HG02884 (cell line): ENCODE measurements around the gene TBC1D22A.
"Not testable (repeated sequence)": the region's sequence is repeated elsewhere in the genome, so short reads cannot be mapped to it uniquely, and the experiment has no call there.

Experiments
- ATAC-seq: cut with Tn5 transposase; IDR thresholded peaks from one replicate; pipeline ENCODE4 v1.9.1; 2021; ENCODE audit warnings: mild to moderate bottlenecking, moderate library complexity; ENCODE audit not compliant: unreplicated experiment

TBC1D22A gene

DNA sequence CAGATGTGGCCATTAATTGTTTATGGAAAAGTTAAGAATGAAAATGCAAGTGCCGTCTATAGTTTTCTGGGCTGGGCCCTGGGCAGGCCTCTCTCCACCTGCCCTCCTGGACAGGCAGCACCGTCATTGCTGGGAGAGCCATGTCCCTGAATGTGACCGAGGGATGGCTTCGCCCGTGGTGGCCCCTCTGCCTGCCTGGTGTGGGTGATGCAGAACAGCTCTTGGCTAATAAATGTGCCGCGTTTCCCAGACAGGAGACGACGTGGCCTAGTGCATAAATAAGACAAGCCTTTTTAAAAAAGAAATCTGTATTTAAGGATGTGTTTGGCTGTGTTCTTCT, 407.3 kb downstream of the TBC1D22A start:
- no peak for ATAC-seq

- not testable (repeated sequence) for ATAC-seq
These were observed 408.3 kb downstream of the TBC1D22A start for GRCh38 chr22:47170511-47171440.

DNA sequence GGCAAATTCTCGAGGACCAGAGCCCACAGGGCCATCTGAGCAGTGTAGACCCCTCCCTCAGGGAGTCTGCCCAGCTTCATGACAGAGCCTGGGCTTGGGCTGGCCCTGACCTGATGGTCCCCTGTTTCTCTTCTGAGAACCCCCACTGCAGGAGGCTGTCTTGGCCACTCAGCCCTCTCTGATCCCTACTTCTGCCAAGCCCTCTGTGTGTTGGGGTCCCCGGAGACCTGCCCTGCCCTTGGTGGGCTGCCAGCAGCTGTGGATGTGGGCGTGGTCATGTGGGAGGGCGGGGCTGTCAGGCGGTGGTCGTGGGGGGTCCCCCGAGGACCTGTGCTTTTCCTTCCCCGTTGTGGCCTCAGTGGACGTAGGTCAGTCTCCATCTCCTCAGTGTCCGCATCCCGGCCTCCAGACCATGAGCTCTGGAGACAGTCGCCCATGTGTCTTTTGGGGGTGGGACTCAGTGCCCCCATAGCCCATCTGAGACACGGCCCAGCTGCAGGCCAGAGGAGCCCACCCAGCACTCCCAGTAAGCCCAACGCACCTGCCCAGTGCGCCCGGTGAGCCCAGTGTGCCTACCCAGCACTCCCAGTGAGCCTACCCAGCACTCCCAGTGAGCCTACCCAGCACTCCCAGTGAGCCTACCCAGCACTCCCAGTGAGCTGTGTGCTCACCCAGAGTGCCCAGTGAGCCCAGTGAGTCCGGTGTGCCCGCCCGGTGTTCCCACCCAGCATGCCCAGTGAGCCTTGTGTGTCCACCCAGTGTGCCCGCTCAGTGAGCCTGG, 409.2 kb downstream of the TBC1D22A start:
- no peak for ATAC-seq

DNA sequence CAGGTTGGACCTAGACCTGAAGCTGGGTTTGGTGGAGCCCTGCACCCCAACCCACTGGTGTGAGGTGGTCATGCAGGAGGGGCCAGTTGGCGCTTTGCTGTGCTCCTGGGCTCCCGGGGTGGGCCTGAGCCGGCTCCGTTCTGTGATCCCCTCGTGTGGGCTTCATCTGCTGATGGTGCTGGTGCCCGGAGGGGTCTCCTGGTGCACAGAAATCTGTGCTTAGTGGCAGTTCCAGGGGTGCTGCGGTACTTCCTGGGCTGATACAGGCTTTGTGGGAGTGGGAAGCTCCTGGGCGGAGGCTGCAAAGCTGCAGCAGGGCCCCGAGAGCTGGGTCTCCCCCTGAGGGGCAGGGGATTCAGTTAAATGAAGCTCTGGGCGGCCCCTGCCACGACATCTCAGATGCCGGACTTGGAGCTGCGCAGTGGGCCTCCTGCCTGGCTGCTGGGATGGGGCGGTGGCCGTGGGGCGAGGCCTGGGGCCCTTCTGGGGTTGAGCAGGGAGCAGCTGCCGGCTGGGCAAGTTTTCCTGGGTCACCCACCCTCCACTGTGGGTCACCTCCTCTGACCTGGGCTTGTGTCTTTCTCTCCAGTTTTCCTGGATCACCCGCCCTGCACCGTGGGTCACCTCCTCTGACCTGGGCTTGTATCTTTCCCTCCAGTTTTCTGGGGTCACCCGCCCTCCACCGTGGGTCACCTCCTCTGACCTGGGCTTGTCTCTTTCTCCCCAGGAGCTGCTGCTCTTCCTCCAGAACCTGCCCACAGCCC, 410.5 kb downstream of the TBC1D22A start:
- no peak for ATAC-seq

- no peak for ATAC-seq
These were observed 411.1 kb downstream of the TBC1D22A start for GRCh38 chr22:47173535-47174021.

DNA sequence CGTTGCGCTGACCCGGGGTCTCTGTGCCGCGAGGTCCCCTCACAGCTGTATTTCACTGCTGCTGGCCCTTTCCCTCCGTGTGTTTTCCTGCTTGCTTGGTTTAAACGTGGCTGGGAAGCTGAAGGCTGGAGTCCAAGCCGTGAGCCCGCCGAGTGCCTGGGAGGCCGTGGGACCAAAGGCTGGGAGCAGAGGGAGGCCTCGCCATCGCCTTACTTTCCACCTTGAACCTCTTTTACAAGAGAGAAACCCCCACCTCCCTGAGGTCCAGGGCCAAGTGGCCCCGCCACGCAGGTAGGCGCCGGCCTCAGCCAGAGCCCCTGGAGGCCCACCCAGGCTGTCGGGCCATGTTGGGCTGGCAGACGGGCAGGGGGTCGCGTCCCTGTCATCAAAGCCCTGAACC, 411.6 kb downstream of the TBC1D22A start:
- no peak for ATAC-seq

DNA sequence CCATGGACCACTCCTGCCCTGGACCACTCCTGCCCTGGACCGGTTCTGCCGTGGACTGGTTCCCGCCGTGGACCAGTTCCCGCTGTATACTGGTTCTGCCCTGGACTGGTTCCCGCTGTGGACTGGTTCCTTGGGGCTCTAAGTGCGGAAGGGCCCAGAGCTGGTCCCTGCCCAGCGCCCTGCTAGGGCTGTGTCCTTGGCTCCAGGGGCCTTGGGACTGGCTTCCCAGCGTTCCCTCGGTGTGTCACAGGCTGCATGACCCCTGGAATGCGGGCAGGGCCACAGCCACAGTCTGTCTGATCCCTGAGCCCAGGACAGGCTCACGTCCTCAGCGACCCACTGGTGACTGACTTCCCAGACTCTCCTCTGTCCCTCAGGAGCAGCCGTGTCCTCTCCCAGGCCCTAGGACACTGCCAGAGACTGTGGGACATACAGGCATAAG, 412.2 kb downstream of the TBC1D22A start:
- ATAC-seq = no peak

- no peak for ATAC-seq
These were observed 412.9 kb downstream of the TBC1D22A start for GRCh38 chr22:47175151-47176025.

GRCh38 chr22:47176026-47176389, 413.6 kb downstream of the TBC1D22A start:
- no peak for ATAC-seq

- ATAC-seq = no peak
These were observed 414.3 kb downstream of the TBC1D22A start for GRCh38 chr22:47176573-47177333.

- ATAC-seq = no peak
These were observed 414.9 kb downstream of the TBC1D22A start for GRCh38 chr22:47177334-47177815.

DNA sequence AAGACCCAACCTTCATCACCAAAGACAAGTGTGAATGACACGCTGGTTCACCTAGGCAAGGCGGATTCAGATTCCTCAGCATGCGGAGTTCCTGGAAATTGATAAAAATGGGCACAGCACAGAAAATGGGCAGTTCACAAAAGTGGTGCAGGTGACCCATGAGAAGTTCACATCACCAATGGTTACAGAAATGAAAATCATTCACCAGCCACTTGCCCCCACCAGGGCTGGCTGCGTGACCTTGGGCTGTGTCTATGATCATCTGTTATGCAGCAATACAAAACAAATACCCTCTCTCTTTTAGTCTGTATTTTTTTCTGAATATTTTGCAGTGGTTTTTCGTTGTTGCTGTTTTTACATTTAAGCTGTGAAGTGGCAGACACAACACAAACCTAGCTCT, 415.9 kb downstream of the TBC1D22A start:
- no peak for ATAC-seq

GRCh38 chr22:47180796-47181195, 418.3 kb downstream of the TBC1D22A start:
- ATAC-seq = no peak

GRCh38 chr22:47187176-47187957, 424.9 kb downstream of the TBC1D22A start:
- ATAC-seq = no peak

- ATAC-seq = no peak
These were observed 426.0 kb downstream of the TBC1D22A start for GRCh38 chr22:47188261-47189055.

GRCh38 chr22:47189056-47189916, 426.8 kb downstream of the TBC1D22A start:
- no peak for ATAC-seq
